NCI-H2107 treated with DMSO at 0.1 percent for 48 hours (cell line): ENCODE measurements around the gene GPR78.

ENCODE experiments used
- DNase-seq: peaks from one replicate; lab custom pipeline; 2025; ENCODE audit not compliant: unreplicated experiment; lab: John Stamatoyannopoulos, UW

Gene GPR78

GRCh38 chr4:8546766-8547107 lies 33.5 kb upstream of the GPR78 start:
- no peak for DNase-seq

DNA sequence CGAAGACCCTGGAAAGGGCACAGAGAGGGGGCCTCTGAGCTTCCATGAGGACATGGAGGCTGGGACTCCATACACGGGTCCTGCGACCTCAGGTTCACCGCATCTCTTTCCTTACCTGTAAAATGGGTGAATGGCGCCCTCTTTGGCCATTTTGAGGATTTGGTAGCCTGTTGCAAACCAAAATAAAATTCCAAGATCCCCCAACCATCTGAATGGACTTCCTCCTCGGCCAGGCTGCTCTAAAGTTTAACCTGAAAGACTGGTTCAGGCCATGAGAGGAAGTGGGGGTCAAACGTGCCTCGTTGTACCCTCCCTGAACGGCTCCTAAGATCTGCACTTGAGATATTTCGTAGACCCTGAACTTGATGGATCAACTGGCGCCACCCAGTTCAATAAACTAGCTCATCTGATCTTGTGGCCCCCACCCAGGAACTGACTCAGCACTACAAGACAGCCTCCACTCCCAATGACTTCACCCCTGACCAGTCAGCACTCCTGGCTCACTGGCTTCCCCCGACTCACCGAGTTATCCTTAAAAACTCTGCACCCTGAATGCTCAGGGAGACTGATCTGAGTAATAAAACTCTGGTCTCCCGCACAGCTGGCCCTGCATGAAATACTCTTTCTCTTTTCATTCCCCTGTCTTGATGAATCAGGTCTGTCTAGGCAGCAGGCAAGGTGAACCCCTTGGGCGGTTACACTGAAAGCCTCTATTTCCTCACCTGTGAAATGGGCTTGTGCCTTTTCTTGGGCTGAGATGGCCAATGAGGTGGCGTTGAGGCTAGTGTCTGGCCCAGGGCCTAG lies 32.9 kb upstream of the GPR78 start:
- DNase-seq: no peak

GRCh38 chr4:8547912-8548730 lies 32.1 kb upstream of the GPR78 start:
- DNase-seq: no peak

DNA sequence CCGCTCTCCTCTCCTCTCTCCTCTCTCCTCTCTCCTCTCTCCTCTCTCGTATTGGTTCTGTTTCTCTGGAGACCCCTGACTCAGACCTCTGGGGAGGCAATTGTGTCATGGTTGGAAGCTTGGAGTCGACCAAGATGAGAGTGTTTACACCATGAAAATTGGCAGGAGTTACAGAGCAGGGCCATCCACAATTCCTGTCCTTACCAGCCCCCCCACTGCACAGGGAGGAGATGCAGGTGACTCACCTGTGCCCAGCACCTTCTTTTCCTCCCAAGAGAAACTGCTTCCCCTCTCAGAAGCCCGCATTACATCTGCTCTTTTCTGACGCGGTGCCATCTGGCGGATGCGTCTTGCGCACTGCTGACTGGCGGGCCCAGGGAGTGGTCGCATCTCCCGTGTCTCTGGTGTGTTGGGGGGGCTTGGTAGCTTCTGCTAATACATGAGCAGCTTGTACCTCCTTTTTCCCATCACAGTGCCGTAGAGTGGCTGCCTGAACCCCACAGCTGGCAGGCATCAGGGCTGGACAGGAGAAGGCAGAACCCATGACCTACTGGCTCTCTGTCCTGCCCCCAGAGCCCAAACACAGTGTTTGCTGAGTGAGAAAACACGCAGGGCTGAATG lies 31.4 kb upstream of the GPR78 start:
- DNase-seq: no peak

GRCh38 chr4:8549352-8549931 lies 30.8 kb upstream of the GPR78 start:
- DNase-seq: no peak

DNA sequence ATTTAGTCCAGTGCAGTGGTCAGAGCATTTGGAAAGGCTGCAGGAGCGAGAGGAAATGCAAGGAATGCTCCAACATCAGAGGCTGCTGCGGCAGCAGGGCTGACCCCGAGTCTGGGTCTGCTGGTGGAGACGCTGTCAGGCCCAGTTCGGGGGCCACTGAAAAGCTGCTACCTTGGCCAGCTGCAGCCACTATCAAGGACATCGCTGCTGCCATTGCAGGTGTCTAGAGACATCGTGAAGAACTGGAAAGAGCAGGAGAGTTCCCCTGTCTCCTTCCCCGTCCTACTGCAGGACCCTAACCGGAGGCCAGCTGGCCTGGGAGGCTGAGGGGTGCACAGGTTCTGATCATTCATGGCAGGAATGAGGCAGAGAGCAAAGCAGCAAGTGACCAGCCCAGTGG lies 29.5 kb upstream of the GPR78 start:
- no peak for DNase-seq

DNA sequence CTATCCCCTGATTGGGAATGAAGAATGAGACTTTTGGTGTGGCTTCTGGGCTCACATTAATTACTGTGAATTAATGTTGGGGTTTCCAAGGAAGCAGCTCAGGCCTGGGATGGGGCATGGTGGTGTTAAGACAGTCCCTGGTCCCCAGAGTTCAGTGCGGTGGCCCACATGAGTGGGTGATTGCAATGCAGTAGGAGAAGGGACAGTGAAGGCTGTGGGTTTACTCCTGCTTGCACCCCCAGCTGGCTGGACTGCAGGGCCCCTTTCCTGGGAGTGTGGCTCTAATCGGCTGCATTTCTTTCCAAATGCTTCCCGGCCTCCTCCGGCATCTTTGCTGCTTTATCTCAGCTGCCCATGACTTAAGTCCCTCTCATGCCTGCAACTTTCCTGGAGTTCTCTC lies 28.2 kb upstream of the GPR78 start:
- DNase-seq: no peak

GRCh38 chr4:8552581-8553205 lies 27.5 kb upstream of the GPR78 start:
- DNase-seq: no peak

DNA sequence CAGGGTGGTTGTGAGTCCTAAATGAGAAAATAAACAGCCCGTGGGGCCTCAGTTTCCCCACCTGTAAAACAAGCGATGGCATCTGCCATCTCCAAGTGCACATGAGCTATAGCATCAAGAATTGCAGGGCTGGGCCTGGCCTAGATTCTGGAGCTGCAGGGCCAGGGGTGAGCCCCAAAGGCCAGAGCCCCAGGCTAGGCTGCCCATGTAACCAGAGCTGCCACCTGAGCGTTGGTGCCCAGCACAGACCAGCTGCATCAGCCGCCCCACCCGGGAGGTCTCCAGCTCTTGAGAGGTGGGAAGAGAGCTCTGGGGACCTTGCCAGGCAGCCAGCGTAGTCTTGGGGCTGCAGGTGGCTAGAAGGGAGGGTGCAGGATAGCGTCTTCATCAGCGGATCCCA lies 27.0 kb upstream of the GPR78 start:
- no peak for DNase-seq

GRCh38 chr4:8553991-8554405 lies 26.2 kb upstream of the GPR78 start:
- no peak for DNase-seq

DNA sequence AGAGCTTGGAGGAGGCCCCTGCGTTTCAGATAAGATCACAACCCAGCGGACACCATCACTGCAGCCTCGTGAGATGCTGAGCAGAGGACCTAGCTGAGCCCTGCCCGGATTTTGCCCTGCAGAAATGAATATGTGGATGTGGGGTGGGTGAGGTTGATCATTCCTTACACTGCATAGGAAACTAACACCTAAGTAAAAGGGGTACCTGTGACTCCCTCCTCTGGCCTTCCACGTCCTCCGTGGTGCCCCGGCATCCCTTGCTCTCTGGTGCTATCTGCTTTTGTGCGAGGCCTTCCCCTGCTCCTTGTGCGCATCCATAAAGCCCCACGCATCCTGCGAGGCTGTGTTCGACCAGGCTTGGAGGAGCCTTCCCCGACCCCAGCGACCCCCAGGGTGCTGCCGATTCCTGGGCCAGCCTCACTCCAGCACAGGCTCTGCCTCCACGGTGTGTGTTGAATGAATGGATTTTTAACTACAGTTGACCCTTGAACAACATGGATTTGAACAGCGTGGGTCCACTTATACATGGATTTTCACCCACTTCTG lies 25.6 kb upstream of the GPR78 start:
- no peak for DNase-seq

DNA sequence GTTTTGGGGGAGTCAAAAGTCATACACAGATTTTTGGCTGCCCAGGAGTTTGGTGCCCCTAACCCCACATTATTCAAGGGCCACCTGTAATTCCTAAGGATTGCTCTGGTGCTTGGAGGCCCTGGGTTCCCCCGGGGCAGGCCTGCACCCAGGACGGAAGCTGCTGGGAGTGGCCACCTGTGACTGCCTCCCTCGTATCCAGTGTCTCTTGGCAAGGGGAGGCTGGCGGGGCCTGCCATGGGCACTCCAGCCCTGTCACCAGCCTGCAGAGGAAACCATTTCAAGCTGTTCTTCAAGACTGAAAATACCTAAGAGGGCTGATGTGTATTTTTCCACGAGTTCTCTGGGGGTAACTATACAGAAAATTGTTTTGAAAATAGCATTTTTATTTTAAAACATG lies 24.5 kb upstream of the GPR78 start:
- no peak for DNase-seq

GRCh38 chr4:8556341-8557150 lies 23.6 kb upstream of the GPR78 start:
- DNase-seq: no peak

- DNase-seq: no peak
These were observed 22.8 kb upstream of the GPR78 start for GRCh38 chr4:8557151-8558076.

GRCh38 chr4:8558080-8558960 lies 21.9 kb upstream of the GPR78 start:
- no peak for DNase-seq

- DNase-seq: no peak
These were observed 21.2 kb upstream of the GPR78 start for GRCh38 chr4:8559011-8559410.

DNA sequence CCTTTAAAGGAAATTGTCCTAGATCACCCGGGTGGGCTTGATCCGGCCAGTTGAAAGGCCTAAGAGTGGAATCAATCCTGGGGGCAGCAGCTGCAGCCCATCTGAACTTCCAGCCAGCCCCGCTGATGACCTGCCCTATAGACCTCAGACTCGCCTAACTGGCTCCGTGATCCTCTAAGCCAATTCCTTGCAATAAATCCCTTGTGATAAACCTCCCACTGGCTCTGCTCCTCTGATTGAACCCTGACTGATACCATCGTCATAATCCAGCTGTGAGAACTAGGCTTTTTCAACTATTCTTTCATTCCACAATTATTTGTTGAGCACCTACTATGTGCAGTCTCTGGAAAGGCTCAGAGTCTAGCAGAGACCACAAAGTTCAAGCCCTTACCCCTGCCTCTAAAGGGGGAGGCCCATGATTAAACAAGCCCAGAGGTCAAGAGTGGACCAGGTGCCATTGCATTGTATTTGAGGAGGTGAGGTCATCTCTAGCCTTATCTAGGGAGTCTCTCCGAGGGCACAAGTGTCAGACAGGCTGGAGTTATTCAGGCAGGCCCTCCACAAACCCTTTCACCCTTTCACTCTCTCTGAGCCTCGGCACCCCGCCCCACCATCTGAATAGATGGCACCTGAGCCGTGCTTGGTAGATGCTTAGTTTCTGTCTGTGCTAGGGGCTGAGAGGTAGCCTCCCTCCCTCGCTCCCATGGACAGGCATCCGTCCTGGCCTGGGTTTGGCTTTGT lies 20.5 kb upstream of the GPR78 start:
- no peak for DNase-seq
